Measurements from ENCODE around the gene SLC23A3. TPM values are rescaled to one million over a fixed set of nuclear protein-coding genes. Genes with fewer than 3 reads are reported as not detected.
"Not testable (repeated sequence)": the region's sequence is repeated elsewhere in the genome, so short reads cannot be mapped to it uniquely, and the experiment has no call there.

The SLC23A3 gene
- total RNA-seq, 1 donor from 2014 or later: 0.64 TPM

DNA sequence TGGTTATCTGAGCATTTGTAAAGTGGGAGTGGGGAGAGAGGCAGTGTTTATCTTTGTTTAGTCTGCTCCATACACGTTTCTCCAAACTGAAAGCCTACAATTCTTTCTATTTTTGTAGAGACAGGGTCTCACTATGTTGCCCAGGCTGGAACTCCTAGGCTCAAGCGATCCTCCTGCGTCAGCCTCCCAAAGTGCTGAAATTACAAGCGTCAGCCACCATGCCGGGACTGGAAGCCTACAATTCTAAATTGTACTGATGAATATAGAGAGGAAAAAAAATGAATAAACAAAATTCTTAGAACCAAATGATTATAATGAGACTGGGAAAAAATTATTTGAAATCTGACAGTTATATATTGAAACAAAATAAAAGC lies 35.3 kb upstream of the SLC23A3 start:
- ATAC-seq: no peak

DNA sequence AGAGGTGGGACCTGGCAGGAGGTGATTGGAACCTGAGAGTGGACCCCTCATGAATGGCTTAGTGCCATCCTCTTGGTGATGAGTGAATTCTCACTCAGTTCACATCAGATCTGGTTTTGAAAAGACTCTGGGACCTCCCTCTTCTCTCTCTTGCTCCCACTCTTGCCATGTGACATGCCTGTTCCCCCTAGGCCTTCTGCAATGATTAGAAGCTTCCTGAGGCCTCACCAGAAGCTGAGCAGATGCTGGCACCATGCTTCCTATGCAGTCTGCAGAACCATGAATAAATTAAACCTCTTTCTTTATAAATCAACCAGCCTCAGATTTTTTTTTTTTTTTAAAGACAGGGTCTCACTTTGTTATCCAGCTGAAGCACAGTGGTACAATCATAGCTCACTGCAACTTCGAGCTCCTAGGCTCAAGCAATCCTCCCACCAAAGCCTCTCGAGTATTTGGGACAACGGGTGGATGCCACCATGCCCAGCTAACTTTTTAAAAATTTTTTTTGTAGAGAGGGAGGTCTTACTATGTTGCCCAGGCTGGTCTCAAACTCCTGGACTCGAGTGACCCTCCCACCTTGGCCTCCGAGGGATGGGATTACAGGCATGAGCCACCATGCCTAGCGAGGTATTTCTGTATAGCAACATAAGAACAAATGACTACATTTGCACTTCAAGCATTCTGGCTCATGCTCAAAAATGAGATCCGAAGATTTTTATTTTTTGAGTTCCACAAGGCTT lies 34.8 kb upstream of the SLC23A3 start:
- no peak for ATAC-seq

DNA sequence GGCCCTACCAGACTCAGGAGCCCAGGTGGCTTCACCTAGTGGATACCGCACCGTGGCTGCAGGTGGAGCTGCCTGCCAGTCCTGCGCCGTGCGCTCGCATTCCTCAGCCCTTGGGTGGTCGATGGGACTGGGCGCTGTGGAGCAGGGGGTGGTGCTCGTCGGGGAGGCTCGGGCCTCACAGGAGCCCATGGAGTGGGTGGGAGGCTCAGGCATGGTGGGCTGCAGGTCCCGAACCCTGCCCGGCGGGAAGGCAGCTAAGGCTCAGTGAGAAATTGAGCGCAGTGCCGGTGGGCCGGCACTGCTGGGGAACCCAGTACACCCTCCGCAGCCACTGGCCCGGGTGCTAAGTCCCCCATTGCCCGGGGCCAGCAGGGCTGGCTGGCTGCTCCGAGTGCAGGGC lies 31.5 kb upstream of the SLC23A3 start:
- not testable (repeated sequence) for ATAC-seq

DNA sequence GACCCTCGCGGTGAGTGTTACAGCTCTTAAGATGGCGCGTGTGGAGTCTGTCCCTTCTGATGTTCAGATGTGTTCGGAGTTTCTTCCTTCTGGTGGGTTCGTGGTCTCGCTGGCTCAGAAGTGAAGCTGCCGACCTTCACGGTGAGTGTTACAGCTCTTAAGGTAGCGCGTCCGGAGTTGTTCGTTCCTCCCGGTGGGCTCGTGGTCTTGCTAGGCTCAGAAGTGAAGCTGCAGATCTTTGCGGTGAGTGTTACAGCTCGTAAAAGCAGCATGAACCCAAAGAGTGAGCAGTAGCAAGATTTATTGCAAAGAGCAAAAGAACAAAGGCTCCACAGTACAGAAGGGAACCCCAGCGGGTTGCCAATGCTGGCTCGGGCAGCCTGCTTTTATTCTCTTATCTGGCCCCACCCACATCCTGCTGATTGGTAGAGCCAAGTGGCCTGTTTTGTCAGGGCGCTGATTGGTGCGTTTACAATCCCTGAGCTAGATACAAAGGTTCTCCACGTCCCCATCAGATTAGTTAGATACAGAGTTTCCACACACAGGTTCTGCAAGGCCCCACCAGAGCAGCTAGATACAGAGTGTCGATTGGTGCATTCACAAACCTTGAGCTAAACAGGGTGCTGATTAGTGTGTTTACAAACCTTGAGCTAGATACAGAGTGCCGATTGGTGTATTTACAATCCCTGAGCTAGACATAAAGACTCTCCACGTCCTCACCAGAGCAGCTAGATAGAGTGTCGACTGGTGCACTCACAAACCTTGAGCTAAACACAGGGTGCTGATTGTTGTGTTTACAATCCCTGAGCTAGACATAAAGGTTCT lies 30.9 kb upstream of the SLC23A3 start:
- not testable (repeated sequence) for ATAC-seq

DNA sequence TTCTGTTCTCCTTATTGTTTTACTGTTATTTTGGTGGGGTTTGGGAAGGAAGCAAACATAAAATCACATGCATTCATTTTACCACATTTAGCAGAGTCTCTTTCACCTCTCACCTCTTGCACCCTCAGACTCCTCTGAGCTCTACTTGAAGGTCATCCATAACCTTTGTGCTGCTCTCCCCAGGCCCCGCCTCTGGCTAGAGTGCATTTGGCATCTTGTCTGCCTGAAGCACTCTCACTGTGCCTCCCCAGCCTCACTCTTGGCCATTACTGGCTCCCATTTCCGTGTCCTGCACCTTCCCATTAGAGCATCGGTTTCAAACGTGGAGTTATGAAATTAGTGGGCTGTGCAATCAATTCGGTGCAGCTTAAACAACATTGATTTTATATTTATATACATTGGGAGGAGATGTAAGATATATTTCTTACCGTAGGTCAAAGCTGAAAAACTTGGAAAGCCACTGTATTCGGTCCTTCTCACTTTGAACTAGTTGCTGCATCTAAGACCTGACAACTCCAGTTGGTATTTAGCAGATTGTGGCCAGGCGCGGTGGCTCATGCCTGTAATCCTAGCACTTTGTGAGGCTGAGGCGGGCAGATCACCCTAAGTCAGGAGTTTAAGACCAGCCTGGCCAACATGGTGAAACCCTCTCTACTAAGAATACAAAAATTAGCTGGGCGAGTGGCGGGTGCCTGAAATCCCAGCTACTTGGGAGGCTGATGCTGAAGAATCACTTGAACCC lies 29.8 kb upstream of the SLC23A3 start:
- ATAC-seq: no peak

DNA sequence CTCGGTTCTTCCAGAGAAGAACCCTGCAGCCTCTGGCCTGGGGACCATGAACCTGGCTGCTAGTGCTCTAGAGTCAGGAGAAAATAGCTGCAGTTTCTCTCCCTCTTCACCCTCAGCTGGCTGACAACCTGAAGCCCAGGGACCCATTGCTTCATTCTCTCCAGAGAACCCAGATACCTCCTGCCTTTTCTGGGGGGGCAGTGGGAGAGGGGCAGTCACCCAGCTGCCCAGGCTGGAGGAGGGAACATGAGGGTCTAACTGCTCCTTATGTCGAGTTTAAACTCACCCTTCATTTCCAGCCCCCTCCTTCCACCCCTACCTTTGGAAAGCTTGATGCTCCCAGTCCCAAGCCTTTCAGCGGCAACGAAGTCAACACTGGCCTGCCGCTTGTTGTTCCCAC lies 29.1 kb upstream of the SLC23A3 start:
- ATAC-seq: no peak

DNA sequence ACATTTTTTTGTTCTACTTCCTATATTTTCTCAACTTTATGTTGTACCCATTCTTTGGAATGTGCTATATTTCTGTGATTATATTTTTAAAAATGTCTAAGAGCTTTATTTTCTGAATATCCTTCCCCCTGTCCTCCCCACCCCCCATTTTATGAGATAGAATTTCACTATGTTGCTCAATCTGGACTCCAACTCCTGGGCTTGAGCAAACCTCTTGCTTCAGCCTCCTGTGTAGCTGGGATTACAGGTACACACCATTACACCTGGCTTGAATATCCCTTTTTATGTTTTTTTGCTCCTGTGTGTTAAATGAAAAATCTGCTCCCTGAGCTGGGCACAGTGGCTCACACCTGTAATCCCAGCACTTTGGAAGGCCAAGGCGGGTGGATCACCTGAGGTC lies 27.6 kb upstream of the SLC23A3 start:
- ATAC-seq: no peak

DNA sequence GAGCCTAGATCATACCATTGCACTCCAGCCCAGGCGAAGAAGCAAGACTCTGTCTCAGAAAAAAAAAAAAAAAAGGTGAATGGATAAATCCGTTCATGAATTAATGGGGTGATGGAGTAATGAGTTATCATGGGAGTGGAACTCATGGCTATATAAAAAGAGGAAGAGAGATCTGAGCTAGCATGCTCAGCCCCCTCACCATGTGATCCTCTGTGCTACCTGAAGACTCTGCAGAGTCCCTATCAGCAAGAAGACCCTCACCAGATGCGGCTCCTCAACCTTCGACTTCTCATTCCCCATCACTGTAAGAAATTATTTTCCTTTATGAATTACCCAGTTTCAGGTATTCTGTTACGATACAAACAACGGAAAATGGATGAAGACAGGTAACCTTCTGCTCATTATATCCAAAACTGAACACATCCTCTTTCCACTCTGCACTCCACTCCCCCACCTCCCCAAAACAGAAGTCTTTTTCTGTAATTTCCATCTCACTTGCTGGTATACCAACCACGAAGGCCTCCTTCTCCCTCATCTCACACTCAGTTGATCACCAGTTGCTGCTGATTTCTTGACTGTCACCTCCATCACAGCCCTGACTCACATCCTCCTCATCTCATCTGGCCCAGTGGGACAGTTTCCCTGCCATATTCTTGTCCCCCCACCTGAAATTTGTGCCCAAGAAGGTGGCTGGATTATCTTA lies 17.1 kb upstream of the SLC23A3 start:
- no peak for ATAC-seq

DNA sequence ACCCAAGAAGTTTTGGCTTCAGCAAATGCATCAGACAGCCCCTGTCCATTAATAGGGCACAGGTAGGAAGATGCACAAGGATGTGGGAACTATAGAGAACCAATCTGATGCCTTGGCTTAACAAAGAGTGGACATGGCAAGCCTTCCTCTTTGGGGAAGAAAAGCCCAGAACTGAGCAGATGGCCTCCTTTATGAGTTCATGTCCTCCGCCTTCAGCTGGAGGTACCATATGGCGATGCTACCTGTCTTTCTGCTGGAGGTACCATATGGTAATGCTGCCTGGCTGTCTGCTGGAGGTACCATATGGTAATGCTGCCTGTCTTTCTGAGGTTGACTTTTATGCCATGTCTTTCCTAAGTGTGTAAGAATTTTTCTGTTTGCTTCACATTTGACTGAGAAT lies 14.3 kb upstream of the SLC23A3 start:
- no peak for ATAC-seq

DNA sequence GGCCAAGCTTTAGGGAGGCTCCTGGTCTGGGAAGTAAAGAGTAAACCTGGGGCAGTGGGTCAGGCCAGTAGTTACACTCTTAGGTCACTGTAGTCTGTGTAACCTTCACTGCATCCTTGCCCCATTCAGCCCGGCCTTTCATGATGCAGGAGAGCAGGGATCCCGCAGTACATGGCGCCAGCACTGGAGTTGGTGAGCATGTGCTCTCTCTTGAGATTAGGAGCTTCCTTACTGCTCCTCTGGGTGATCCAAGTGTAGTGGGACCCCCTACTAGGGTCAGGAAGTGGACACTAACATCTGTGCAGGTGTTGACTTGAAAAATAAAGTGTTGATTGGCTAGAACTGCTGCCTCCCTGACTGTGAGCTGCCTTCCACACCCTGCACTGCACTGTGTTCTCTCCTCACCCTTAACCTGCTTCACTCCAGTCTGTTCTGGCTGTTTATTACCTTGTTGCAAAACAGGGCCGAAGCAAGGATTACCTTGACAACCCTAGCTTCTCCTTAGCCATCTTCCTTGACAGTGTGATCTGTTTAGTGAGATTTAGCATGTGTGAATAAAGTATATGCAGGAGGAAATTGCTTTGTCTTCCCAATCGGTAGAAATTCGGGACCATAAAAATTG lies 13.4 kb upstream of the SLC23A3 start:
- no peak for ATAC-seq

DNA sequence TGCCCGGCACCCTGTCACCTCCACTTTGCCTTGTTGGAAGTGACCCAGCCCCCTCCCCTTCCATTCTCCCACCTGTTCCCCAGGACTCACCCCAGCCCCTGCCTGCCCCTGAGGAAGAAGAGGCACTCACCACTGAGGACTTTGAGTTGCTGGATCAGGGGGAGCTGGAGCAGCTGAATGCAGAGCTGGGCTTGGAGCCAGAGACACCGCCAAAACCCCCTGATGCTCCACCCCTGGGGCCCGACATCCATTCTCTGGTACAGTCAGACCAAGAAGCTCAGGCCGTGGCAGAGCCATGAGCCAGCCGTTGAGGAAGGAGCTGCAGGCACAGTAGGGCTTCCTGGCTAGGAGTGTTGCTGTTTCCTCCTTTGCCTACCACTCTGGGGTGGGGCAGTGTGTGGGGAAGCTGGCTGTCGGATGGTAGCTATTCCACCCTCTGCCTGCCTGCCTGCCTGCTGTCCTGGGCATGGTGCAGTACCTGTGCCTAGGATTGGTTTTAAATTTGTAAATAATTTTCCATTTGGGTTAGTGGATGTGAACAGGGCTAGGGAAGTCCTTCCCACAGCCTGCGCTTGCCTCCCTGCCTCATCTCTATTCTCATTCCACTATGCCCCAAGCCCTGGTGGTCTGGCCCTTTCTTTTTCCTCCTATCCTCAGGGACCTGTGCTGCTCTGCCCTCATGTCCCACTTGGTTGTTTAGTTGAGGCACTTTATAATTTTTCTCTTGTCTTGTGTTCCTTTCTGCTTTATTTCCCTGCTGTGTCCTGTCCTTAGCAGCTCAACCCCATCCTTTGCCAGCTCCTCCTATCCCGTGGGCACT lies 12.7 kb upstream of the SLC23A3 start:
- ATAC-seq: no peak

DNA sequence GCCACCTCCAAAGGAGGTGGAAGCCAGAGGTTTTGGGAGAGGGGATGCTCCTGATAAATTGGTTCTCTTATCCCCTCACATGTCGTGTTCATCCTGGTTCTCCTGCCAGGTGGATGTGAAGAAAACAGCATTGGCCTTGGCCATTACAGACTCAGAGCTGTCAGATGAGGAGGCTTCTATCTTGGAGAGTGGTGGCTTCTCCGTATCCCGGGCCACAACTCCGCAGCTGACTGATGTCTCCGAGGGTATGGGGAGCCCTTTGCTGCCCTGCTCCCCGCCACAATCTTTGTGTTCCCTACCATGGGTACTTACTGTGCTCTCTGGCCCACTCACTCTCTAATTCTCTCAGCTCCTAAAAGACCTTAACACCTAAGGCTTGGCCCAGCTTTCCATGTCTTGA lies 11.7 kb upstream of the SLC23A3 start:
- no peak for ATAC-seq

DNA sequence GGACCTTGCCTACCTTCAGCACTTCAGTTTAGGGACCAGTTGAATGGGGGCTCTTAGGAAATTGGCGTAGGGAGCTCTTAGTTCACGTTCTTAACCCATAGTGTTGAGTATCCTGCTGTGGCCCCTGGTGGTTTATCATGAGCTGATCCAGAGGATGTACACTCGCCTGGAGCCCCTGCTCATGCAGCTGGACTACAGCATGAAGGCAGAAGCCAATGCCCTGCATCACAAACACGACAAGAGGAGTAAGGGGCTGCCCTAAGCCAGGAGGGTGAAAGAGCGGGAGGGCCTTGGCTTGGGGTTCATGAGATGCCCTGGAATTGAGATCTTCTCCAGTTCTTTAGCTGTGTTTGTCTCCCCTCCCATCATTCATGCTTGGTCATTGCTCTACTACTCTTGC lies 11.1 kb upstream of the SLC23A3 start:
- no peak for ATAC-seq

DNA sequence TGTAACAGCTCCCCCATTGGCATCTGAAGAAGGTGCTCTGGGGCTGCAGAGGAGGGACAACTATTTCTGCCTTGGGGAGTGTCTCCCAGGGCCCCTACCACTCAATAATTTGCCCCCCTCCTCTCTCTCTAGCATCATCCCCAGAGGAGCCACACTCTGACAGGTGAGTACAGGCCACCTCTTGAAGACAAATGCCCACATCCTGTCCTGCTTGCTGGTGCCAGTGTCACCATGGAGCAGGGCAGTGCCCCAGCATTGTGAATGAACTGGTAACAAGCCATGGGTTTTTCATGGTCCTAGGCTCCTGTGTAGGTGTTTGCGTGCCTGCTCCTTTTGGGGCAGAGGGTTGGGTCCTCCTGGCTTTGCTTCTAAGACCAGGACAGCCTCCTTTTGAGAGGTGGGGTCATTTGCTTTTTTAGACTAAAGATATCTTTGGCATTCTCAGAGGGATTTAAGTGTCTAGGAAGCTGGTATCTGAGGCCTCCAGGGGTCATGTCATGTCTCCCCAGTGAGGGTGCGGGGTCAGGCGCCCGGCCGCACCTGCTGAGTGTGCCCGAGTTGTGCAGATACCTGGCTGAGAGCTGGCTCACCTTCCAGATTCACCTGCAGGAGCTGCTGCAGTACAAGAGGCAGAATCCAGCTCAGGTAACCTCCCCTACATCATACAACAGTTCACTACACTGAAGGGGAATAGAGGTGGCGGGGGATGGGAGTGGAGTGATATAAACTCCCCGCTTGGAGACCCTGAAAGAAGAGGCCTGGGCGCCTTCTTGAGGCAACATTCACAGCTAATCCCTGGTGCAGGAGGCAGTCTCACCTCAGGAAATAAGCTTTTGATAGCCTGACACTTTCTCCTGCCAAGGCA lies 10.0 kb upstream of the SLC23A3 start:
- ATAC-seq: no peak

DNA sequence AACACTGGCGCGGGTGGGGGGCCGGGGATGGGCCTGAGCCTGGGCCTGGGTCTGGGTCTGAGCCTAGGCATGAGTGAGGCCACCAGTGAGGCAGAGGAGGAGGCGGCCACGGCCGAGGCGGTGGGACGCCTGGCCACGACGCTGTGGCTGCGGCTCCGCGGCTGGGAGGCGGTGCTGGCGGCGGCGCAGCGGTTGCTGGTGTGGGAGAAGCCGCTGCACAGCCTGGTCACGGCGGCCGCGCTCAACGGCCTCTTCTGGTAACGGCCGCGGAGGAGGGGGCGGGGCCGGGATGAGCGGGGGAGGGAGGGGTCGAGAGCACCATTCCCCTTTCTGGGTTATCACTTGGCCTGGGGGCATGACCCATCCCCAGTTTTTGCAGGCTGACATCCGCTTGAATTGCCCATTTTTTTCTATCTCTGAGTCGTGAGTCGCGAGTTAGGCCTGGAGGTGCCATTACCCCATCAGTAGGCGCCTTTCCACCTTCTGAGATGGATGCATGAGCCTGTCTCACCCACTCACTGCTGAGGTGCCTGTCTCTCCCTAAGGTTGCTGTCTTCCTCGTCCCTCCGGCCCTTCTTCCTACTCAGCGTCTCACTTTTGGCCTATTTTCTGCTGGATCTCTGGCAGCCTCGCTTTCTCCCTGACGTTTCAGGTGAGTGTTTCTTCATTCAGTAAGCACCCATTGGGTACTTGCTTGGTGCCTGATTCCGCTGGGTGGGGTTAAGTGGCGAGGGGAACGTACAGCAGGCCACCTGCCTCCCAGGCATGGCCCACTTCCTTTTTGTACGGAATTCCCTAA lies 8.7 kb upstream of the SLC23A3 start:
- peak; percentile 11 for ATAC-seq

DNA sequence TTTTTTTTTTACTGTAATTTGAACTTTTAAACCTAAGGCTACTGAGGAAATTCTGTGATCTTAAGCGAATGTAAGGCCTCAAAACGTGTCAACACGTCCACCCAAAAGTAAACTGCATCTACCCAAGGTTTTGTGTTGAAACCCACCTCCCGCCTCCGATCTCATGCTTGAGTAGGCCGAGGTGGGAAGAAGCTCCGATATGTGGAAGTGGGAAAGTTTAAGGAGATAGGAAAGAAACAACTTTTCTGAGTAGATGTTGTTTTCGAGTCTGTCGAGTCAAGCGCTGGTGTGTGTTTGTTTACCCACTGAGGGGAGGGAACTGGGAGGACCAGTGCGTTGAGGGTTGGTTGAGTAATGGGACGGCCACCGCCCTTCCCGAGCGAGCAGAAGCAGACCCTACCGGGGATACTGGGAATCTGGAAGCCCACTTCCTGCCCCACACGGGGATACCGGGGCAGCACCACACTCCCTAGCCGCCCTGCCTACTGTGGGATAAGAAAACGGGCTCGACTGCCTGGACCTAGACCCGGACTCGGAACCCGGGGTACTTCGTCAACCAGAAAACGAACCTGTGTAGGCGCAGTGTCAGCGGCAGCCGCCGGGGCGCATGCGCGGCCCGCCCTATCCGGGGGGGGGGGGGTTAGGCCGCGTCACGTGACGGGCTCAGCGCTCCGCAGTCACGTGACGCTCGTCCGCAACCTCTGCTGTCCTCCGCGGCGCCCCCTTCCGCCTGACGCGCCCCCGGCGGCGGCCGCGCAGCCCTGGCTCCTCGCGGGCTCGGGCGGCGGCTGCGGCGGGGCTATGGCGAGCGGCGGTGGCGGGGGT lies 7.9 kb upstream of the SLC23A3 start, which contains the start of gene RETREG2:
Gene RETREG2, plus strand, starts transcription at position 724 of the 825 bp plus-strand sequence. Its CDS starts 78 bp downstream, at position 802.
- ATAC-seq: peak; percentile 86

DNA sequence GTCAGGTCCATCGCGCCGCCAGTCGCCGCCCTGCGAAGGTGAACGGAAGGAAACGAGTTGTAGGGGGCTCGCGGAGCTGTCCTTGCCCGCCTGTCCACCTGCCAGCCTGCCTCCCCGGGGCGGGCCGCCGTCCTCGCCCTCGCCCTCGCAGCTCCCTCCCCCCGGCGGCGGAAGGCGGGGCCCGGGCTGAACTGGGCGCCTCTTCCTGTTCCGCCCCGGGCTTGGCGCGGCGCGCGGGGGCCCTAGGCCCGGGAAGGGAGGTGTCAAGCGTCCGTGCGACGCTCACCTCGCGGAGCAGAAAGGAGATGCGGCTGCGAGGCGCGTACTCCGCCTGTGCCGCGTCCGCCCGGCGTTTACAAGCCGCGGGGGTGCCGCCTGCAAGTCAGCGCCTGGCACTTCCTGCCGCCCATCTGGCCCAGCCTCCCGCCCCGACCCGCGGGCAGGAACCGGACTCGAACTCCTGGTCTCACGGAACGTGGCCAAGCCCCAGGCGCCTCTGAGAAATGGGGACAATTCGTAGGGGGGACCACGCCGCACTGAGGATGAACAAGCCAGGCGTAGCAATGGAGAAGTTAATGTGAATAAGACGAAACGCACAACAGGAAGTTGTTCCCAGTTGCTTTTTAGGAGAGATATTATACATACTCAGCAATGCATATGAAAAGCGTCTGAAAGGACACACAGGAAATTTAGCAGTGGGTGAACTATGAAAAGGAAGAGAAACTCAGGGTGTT lies 7.2 kb upstream of the SLC23A3 start, which contains the start of gene CNPPD1:
Gene CNPPD1, minus strand, starts transcription at position 108 of the 734 bp plus-strand sequence. Its CDS starts 97 bp downstream, at position 11.
- ATAC-seq: peak; percentile 87
